Activated T-cell treated with anti-CD3 and anti-CD28 coated beads, Interleukin-2, amount 50 U/mL, for 72 hours (primary cell): ENCODE data around the gene RHOT1. TPM values are rescaled to one million over a fixed set of nuclear protein-coding genes. Genes with fewer than 3 reads are reported as not detected.
"Not testable (repeated sequence)": the region's sequence is repeated elsewhere in the genome, so short reads cannot be mapped to it uniquely, and the experiment has no call there.

Experiments
- ATAC-seq, 2 donors: fragments of 150-1000 bp; cut with Tn5 transposase; replicated peaks in 1 of 2; 2 replicates each; pipeline ENCODE4 v1.10.0; 2021; ENCODE audit warnings: moderate library complexity in 2 of 2, mild to moderate bottlenecking in 1 of 2
- DNase-seq, 2 donors: peaks; one replicate each; pipeline ENCODE4 v3.0.0; 2021 to 2022; ENCODE audit warnings: mixed read lengths in 1 of 2
- H3K27ac Mint-ChIP-seq: one replicate; pipeline ENCODE4 v1.8.0; 2022; ENCODE audit warnings: mild to moderate bottlenecking, moderate library complexity, mixed read lengths
- H3K27me3 Mint-ChIP-seq: one replicate; pipeline ENCODE4 v1.8.0; 2022; ENCODE audit warnings: low read depth, mixed read lengths
- H3K36me3 Mint-ChIP-seq, 2 donors: one replicate each; pipeline ENCODE4 v1.8.0; 2022; ENCODE audit warnings: mixed read lengths in 2 of 2, mild to moderate bottlenecking in 1 of 2; ENCODE audit not compliant: insufficient read depth in 2 of 2
- H3K4me1 Mint-ChIP-seq: one replicate; pipeline ENCODE4 v1.8.0; 2022; ENCODE audit warnings: low read depth, mixed read lengths
- H3K4me3 Mint-ChIP-seq, 2 donors: one replicate each; pipeline ENCODE4 v1.8.0; 2022; ENCODE audit warnings: mild to moderate bottlenecking in 2 of 2, mixed read lengths in 2 of 2, moderate library complexity in 2 of 2
- H3K9me3 Mint-ChIP-seq, 2 donors: one replicate each; pipeline ENCODE4 v1.8.0; 2022; ENCODE audit warnings: mixed read lengths in 2 of 2
- total RNA-seq, 2 donors: library from RNA; stranded (reverse); gene quantifications; one replicate each; pipeline ENCODE4 v1.2.3, GENCODE V29; 2022

Gene RHOT1
- total RNA-seq, 2 donors from 2014 or later: 24.2 to 29.9 TPM

DNA sequence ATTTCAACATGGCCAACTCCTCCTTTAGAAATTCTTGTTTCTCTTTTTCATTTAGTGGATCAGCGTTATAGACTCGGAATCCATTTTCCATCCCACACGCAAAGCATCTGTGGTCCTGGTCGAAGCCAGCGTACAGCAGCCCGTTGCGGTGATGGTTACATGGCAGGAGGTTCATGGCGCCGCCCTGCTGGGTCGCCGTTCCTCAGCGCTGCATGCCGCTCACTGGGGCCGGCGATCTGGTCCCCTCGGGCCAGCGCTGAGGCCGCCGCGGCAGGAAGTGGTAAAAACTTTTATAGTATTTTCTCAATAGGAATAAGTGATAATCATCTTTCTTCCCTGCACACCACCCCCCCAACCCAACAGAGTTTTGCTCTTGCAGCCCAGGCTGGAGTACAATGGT is 29.9 kb upstream of the RHOT1 start:
- no peak for ATAC-seq
- Mint-ChIP-seq H3K4me1 (peaks cover 18% of the 10 kb centered on the region), H3K9me3 (no peaks in the 10 kb centered on the region), H3K27ac (no peak overlapping the region), H3K36me3 (no peaks in the 10 kb centered on the region), H3K27me3 (no peaks in the 10 kb centered on the region), H3K4me3 (no peak overlapping the region)
- DNase-seq: no peak

DNA sequence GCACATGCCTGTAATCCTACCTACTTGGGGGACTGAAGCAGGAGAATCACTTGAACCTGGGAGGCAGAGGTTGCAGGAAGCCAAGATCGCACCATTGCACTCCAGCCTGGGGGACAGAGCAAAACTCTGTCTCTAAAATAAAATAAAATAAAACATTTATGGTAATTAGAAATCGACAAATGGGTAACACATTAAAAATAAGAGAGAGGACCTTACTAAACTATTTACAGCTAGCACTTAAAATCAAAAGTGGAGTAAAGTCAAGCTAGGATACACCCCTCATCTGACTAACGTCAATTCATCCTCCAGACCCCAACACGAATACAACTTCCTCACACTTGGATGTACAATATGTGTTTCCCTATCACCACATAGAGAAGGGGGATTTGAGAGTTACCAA is 27.8 kb upstream of the RHOT1 start:
- Mint-ChIP-seq H3K4me1 (peaks cover 12% of the 10 kb centered on the region), H3K27ac (no peak overlapping the region)

DNA sequence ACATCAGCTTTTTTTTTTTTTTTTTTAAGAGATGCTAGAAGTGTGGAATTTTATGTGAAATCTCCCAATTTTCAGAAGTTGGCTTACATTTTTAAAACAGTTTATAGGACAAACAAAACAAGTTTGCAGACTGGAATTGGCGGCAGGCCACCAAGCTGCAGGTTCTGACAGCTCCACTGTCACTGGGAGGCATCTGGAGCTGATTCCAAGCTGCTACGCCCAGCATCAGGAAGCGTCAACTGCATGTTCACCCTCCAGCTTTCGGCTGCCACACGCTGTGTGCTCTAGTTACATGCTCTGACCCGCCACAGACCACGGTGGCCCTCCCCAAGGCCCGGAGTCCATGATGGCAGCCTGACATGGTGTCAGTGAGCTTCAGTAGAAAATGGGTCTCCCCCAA is 26.8 kb upstream of the RHOT1 start:
- H3K9me3 Mint-ChIP-seq, ATAC-seq, H3K27me3 Mint-ChIP-seq, H3K36me3 Mint-ChIP-seq, H3K4me3 Mint-ChIP-seq, DNase-seq, H3K27ac Mint-ChIP-seq: not testable (repeated sequence)
- peaks cover 12% of the 10 kb centered on the region for H3K4me1 Mint-ChIP-seq

More for the DNA sequence above, 27.8 kb upstream of the RHOT1 start:
- Mint-ChIP-seq H3K27me3 (no peaks in the 10 kb centered on the region), H3K9me3 (no peaks in the 10 kb centered on the region), H3K36me3 (no peaks in the 10 kb centered on the region), H3K4me3 (no peak overlapping the region)
- no peak for ATAC-seq
- no peak for DNase-seq

- Mint-ChIP-seq H3K27ac (no peak overlapping the region), H3K27me3 (no peaks in the 10 kb centered on the region), H3K4me3 (no peak overlapping the region), H3K9me3 (no peaks in the 10 kb centered on the region), H3K36me3 (no peaks in the 10 kb centered on the region), H3K4me1 (peaks cover 12% of the 10 kb centered on the region)
- DNase-seq (no peak), ATAC-seq (no peak)
Observed at GRCh38 chr17:32116937-32117336, 25.4 kb upstream of the RHOT1 start.

GRCh38 chr17:32117399-32117798 is 24.9 kb upstream of the RHOT1 start:
- no peaks in the 10 kb centered on the region for H3K36me3 Mint-ChIP-seq
- H3K4me1 Mint-ChIP-seq: peaks cover 12% of the 10 kb centered on the region
- ATAC-seq: no peak
- H3K27me3 Mint-ChIP-seq: no peaks in the 10 kb centered on the region
- no peak overlapping the region for H3K27ac Mint-ChIP-seq
- no peak overlapping the region for H3K4me3 Mint-ChIP-seq
- no peak for DNase-seq
- H3K9me3 Mint-ChIP-seq: no peaks in the 10 kb centered on the region

DNA sequence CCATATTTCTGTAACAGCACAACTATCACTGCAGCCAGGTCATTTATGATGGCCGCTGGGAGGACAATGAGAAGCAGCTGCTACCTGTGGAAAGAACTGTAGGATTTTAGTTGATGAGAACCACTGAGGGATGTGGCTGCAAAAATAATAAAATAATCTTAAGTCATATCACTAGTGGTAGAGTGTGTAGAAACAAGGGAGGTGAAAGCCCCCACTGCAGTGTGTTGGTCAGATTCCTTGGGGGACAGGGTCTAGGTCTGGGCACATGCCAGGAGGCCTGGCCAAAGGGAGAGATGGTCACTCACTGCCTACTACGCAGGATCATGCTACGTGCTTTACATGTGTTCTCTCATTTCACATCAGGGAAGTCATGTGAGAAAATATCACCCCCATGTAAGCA is 24.2 kb upstream of the RHOT1 start:
- H3K4me1 Mint-ChIP-seq: peaks cover 12% of the 10 kb centered on the region
- not testable (repeated sequence) for H3K9me3 Mint-ChIP-seq, DNase-seq, H3K4me3 Mint-ChIP-seq, H3K27me3 Mint-ChIP-seq, ATAC-seq, H3K36me3 Mint-ChIP-seq, H3K27ac Mint-ChIP-seq

- no peak for DNase-seq
- Mint-ChIP-seq H3K4me3 (no peak overlapping the region), H3K27me3 (no peaks in the 10 kb centered on the region)
Observed at GRCh38 chr17:32118835-32119234, 23.5 kb upstream of the RHOT1 start.

GRCh38 chr17:32120141-32120540 is 22.2 kb upstream of the RHOT1 start:
- Mint-ChIP-seq H3K4me1 (peaks cover 12% of the 10 kb centered on the region), H3K9me3 (no peaks in the 10 kb centered on the region), H3K27me3 (no peaks in the 10 kb centered on the region), H3K4me3 (no peak overlapping the region), H3K27ac (no peak overlapping the region), H3K36me3 (no peaks in the 10 kb centered on the region)
- ATAC-seq (no peak), DNase-seq (no peak)

More at GRCh38 chr17:32118835-32119234, 23.5 kb upstream of the RHOT1 start:
- Mint-ChIP-seq H3K27ac (no peak overlapping the region), H3K36me3 (no peaks in the 10 kb centered on the region), H3K4me1 (peaks cover 12% of the 10 kb centered on the region), H3K9me3 (no peaks in the 10 kb centered on the region)
- no peak for ATAC-seq

DNA sequence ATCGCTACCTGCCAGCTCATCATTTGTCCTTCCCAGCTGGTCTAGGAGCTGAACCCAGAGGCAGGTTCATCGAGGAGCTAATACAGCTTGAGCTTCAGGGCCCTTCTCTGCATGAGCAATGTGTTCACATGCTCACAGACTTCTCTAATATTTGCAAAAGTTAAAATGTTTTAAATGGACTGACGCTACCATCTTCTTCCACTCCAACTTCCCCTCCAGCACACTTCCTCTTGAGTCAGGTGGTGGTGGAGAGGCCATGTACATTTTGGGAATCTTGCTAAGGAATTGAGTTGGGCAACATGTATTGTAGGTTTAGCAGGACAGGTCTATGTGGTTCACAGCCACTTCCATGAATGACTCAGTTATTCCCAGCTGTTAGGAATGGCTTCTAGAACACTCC is 21.6 kb upstream of the RHOT1 start:
- Mint-ChIP-seq H3K9me3 (no peaks in the 10 kb centered on the region), H3K27me3 (no peaks in the 10 kb centered on the region), H3K27ac (no peak overlapping the region), H3K4me1 (peaks cover 12% of the 10 kb centered on the region), H3K4me3 (no peak overlapping the region), H3K36me3 (no peaks in the 10 kb centered on the region)
- DNase-seq: no peak
- no peak for ATAC-seq

DNA sequence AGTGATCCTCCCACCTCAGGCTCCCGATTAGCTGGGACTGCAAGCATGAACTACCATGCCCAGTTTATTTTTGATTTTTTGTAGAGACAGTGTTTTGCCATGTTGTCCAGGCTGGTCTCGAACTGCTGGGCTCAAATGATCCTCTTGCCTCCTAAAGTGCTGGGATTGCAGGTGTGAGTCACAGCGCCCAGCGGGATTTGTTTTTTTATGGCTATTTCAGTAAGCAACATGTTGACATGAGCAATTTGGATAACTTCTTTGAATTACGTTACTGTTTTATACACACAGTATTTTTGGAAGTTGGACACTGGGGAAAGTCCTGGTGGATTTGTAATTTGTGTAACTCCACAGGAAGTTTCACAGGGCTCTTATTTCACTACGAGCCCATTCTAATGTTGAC is 18.5 kb upstream of the RHOT1 start:
- peaks cover 12% of the 10 kb centered on the region for H3K4me1 Mint-ChIP-seq

DNA sequence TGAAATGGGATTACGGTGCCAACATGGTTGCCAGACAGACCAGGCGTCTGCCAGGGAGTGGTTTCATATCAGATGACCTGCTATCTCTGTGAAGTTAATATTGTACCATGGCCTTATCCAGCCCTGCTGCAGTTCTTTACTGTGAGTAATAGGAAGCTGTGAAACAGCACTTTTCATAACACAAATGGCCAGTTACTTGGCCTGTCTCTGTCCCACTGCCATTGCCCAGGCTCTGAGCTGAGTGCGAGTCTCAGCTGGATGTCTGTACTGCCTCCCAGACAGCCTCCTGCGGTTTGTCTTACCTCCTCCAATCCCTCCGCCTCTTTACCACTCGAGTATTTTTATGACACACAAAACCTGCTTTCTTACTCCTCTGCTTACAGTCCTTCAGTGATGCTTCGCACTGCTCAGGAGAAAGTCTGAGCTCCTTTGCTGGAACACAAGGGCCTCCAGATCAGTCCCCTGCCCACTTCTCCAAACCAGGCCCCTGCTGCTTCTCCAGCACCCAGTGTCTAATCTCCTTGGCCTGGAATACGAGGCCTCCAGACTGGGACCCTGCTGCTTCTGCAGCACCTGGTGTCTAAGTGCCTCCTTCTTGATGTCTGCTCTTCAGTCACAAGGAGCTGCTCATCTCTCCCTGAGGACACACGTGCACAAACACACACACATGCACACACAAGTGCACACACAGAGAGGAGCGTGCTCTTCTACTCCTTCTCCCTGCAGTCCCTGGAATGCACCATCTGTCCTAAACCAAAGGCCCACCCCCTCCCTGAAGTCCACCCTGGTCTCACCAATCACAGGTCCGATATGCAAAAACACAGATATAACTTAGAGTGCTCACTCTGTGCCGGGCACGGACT is 17.1 kb upstream of the RHOT1 start:
- no peak overlapping the region for H3K27ac Mint-ChIP-seq
- no peaks in the 10 kb centered on the region for H3K36me3 Mint-ChIP-seq
- ATAC-seq: no peak
- H3K4me1 Mint-ChIP-seq: peaks cover 13% of the 10 kb centered on the region
- H3K4me3 Mint-ChIP-seq: no peak overlapping the region
- no peak for DNase-seq
- no peaks in the 10 kb centered on the region for H3K27me3 Mint-ChIP-seq
- H3K9me3 Mint-ChIP-seq: no peaks in the 10 kb centered on the region

More for the DNA sequence above, 18.5 kb upstream of the RHOT1 start:
- no peak overlapping the region for H3K4me3 Mint-ChIP-seq
- no peaks in the 10 kb centered on the region for H3K9me3 Mint-ChIP-seq
- no peak overlapping the region for H3K27ac Mint-ChIP-seq
- no peaks in the 10 kb centered on the region for H3K27me3 Mint-ChIP-seq
- no peak for DNase-seq
- no peaks in the 10 kb centered on the region for H3K36me3 Mint-ChIP-seq
- ATAC-seq: no peak

- no peaks in the 10 kb centered on the region for H3K9me3 Mint-ChIP-seq
- no peak overlapping the region for H3K4me3 Mint-ChIP-seq
- no peak for ATAC-seq
- no peak for DNase-seq
- no peaks in the 10 kb centered on the region for H3K36me3 Mint-ChIP-seq
- peaks cover 13% of the 10 kb centered on the region for H3K4me1 Mint-ChIP-seq
- no peaks in the 10 kb centered on the region for H3K27me3 Mint-ChIP-seq
- H3K27ac Mint-ChIP-seq: no peak overlapping the region
Observed at GRCh38 chr17:32125848-32126153, 16.5 kb upstream of the RHOT1 start.

- Mint-ChIP-seq H3K4me1 (peaks cover 13% of the 10 kb centered on the region), H3K36me3 (no peaks in the 10 kb centered on the region), H3K9me3 (no peaks in the 10 kb centered on the region), H3K27ac (no peak overlapping the region), H3K27me3 (no peaks in the 10 kb centered on the region), H3K4me3 (peak overlapping the region in 1 of 2 donors; percentile 17)
- ATAC-seq (no peak), DNase-seq (no peak)
Observed at GRCh38 chr17:32126325-32126724, 16.0 kb upstream of the RHOT1 start.

GRCh38 chr17:32126746-32127145 is 15.6 kb upstream of the RHOT1 start:
- H3K27ac Mint-ChIP-seq: peak overlapping the region; percentile 59
- H3K9me3 Mint-ChIP-seq: no peaks in the 10 kb centered on the region
- H3K4me3 Mint-ChIP-seq: peak overlapping the region; percentile 83 to 95
- DNase-seq: no peak
- no peaks in the 10 kb centered on the region for H3K36me3 Mint-ChIP-seq
- H3K27me3 Mint-ChIP-seq: no peaks in the 10 kb centered on the region
- no peak for ATAC-seq
- H3K4me1 Mint-ChIP-seq: peaks cover 13% of the 10 kb centered on the region
